Neural cell (in vitro differentiated cells): ENCODE data around the gene SLC16A1. TPM values are rescaled to one million over a fixed set of nuclear protein-coding genes. Genes with fewer than 3 reads are reported as not detected.

Experiments used
- H2AFZ ChIP-seq: fragments of 200-600, 300-800 bp; sonication (generic), shearing (Covaris generic); 2 replicates; pipeline ENCODE4 v1.6.0; 2014; ENCODE audit warnings: low read depth, mild to moderate bottlenecking, antibody characterized with exemption, low read length, moderate library complexity
- H3F3A ChIP-seq: fragments of 200-600 bp; shearing (Covaris generic); 2 replicates; pipeline ENCODE4 v1.6.1; 2016; ENCODE audit warnings: mild to moderate bottlenecking, moderate library complexity, mixed read lengths, antibody characterized with exemption, low read length; ENCODE audit not compliant: insufficient read depth, poor library complexity, severe bottlenecking
- H3K27ac ChIP-seq: fragments of 200-600, 300-800 bp; sonication (generic), shearing (Covaris generic); 2 replicates; pipeline ENCODE4 v1.5.1; 2014; ENCODE audit warnings: mild to moderate bottlenecking, low read length, moderate library complexity
- H3K27me3 ChIP-seq: fragments of 300-800, 200-600 bp; sonication (generic), shearing (Covaris generic); 2 replicates; pipeline ENCODE4 v1.6.0; 2014; ENCODE audit warnings: mild to moderate bottlenecking, low read depth, low read length, moderate library complexity; ENCODE audit not compliant: insufficient read depth
- H3K36me3 ChIP-seq: fragments of 300-800, 200-600 bp; sonication (generic), shearing (Covaris generic); 2 replicates; pipeline ENCODE4 v1.5.1; 2014; ENCODE audit warnings: mild to moderate bottlenecking, antibody characterized with exemption, low read length, moderate library complexity; ENCODE audit not compliant: insufficient read depth
- H3K4me2 ChIP-seq: fragments of 300-800, 200-600 bp; sonication (generic), shearing (Covaris generic); 2 replicates; pipeline ENCODE4 v1.6.0; 2014; ENCODE audit warnings: mild to moderate bottlenecking, low read length
- H3K4me3 ChIP-seq: fragments of 300-800, 200-600 bp; sonication (generic), shearing (Covaris generic); 2 replicates; pipeline ENCODE4 v1.5.1; 2014; ENCODE audit warnings: mild to moderate bottlenecking, low read length, moderate library complexity
- H3K79me2 ChIP-seq: fragments of 200-600 bp; shearing (Covaris generic); replicated peaks from 2 replicates; pipeline ENCODE4 v1.6.0; 2014; ENCODE audit warnings: mild to moderate bottlenecking, low read length, moderate library complexity; ENCODE audit not compliant: insufficient read depth
- H3K9ac ChIP-seq: fragments of 300-800, 200-600 bp; sonication (generic), shearing (Covaris generic); 2 replicates; pipeline ENCODE4 v1.6.1; 2016; ENCODE audit warnings: mild to moderate bottlenecking, low read length, mixed read lengths
- H3K9me2 ChIP-seq: fragments of 200-600 bp; shearing (Covaris generic); 2 replicates; pipeline ENCODE4 v1.6.1; 2016; ENCODE audit warnings: mild to moderate bottlenecking, low read length, mixed read lengths; ENCODE audit not compliant: insufficient read depth
- H3K9me3 ChIP-seq: fragments of 200-600, 300-800 bp; sonication (generic), shearing (Covaris generic); 2 replicates; pipeline ENCODE4 v1.6.1; 2016; ENCODE audit warnings: mild to moderate bottlenecking, mixed run types, low read length, moderate library complexity, mixed read lengths
- H4K20me1 ChIP-seq: fragments of 200-600 bp; shearing (Covaris generic); 2 replicates; pipeline ENCODE4 v1.6.1; 2016; ENCODE audit warnings: mild to moderate bottlenecking, mixed run types; ENCODE audit not compliant: insufficient read depth
- EP300 ChIP-seq: fragments of 450-650 bp; conservative IDR thresholded peaks from 2 replicates; pipeline ENCODE4 v1.6.1; 2014; ENCODE audit warnings: antibody characterized with exemption, mild to moderate bottlenecking, moderate library complexity; ENCODE audit not compliant: poor library complexity, severe bottlenecking
- EZH2 ChIP-seq: fragments of 200-600, 300-800 bp; shearing (Covaris generic), sonication (generic); IDR thresholded peaks from 2 replicates; pipeline ENCODE4 v1.6.1; 2014; ENCODE audit warnings: antibody characterized with exemption, low read length, borderline replicate concordance, mild to moderate bottlenecking; ENCODE audit not compliant: insufficient read depth, poor library complexity, severe bottlenecking
- MXI1 ChIP-seq: fragments of 450-650 bp; conservative IDR thresholded peaks from 2 replicates; pipeline ENCODE4 v1.6.1; 2014; ENCODE audit warnings: antibody characterized with exemption, mild to moderate bottlenecking; ENCODE audit not compliant: poor library complexity, severe bottlenecking
- POLR2AphosphoS5 ChIP-seq: IDR thresholded peaks from 2 replicates; pipeline ENCODE4 v1.6.1; 2012
- RAD21 ChIP-seq: fragments of 450-650 bp; conservative IDR thresholded peaks from 2 replicates; pipeline ENCODE4 v1.6.1; 2014; ENCODE audit warnings: antibody characterized with exemption, mild to moderate bottlenecking, moderate library complexity
- SMC3 ChIP-seq: fragments of 450-650 bp; conservative IDR thresholded peaks from 2 replicates; pipeline ENCODE4 v1.6.1; 2014; ENCODE audit warnings: antibody characterized with exemption, mild to moderate bottlenecking, moderate library complexity; ENCODE audit not compliant: poor library complexity
- TAF1 ChIP-seq: IDR thresholded peaks from 2 replicates; pipeline ENCODE4 v1.6.1; 2012; ENCODE audit warnings: low read depth
- polyA plus RNA-seq: library from polyadenylated mRNA; depleted of rRNA; stranded (reverse); fragments of >200 nt; gene quantifications from 2 replicates; pipeline ENCODE4 v1.2.3, GENCODE V29; 2014
- TF ChIP-seq, protein P1 (sequence below): fragments of 450-650 bp; IDR thresholded peaks from 2 replicates; pipeline ENCODE4 v1.5.1; 2014; ENCODE audit warnings: antibody characterized with exemption, mild to moderate bottlenecking, moderate library complexity; ENCODE audit not compliant: poor library complexity, severe bottlenecking
- TF ChIP-seq, protein P2 (sequence below): IDR thresholded peaks from 2 replicates; pipeline ENCODE4 v1.6.1; 2012; ENCODE audit warnings: borderline replicate concordance

SLC16A1 gene
- polyA plus RNA-seq, 1 donor from 2014 or later, result 18.6 TPM

DNA sequence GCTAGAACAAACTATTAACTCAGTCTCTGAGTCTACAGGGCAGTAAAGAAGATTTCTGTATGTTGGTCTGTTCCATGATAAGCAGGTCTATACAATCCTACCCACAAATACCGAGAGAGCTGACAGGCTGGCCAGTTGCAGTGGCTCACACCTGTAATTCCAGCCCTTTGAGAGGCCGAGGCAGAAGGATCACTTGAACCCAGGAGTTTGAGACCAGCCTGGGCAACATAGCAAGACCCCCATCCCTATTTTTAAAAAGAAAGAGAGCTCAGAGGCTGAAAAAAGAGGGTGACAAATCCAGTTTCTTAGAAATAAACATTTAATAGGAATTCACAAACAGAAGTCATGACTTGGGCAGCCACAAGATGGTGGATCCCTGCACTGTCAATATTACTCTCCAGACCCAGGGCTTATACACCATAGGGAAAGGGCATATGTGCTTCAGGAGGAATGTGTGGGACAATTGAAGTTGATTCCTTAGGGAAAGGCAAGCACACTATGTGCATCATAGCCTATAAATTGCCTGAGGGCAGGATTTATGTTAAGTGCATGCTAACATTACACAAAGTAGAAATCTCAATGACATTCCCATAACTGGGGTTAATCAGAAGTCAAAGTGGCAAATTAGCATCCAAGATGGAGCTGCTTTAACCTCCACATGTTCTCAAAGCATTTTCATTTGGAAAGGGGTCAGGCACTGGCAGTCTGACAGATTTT lies 66.8 kb downstream of the SLC16A1 start:
- H3K36me3 ChIP-seq, result no peaks in the 10 kb centered on the region
- no peak overlapping the region for H2AFZ ChIP-seq
- H3F3A ChIP-seq, result no peaks in the 10 kb centered on the region
- H3K9me3 ChIP-seq, result no peaks in the 10 kb centered on the region
- H3K27ac ChIP-seq, result no peak overlapping the region
- TF ChIP-seq, protein P1, sequence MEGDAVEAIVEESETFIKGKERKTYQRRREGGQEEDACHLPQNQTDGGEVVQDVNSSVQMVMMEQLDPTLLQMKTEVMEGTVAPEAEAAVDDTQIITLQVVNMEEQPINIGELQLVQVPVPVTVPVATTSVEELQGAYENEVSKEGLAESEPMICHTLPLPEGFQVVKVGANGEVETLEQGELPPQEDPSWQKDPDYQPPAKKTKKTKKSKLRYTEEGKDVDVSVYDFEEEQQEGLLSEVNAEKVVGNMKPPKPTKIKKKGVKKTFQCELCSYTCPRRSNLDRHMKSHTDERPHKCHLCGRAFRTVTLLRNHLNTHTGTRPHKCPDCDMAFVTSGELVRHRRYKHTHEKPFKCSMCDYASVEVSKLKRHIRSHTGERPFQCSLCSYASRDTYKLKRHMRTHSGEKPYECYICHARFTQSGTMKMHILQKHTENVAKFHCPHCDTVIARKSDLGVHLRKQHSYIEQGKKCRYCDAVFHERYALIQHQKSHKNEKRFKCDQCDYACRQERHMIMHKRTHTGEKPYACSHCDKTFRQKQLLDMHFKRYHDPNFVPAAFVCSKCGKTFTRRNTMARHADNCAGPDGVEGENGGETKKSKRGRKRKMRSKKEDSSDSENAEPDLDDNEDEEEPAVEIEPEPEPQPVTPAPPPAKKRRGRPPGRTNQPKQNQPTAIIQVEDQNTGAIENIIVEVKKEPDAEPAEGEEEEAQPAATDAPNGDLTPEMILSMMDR, result no peak
- TF ChIP-seq, protein P2, sequence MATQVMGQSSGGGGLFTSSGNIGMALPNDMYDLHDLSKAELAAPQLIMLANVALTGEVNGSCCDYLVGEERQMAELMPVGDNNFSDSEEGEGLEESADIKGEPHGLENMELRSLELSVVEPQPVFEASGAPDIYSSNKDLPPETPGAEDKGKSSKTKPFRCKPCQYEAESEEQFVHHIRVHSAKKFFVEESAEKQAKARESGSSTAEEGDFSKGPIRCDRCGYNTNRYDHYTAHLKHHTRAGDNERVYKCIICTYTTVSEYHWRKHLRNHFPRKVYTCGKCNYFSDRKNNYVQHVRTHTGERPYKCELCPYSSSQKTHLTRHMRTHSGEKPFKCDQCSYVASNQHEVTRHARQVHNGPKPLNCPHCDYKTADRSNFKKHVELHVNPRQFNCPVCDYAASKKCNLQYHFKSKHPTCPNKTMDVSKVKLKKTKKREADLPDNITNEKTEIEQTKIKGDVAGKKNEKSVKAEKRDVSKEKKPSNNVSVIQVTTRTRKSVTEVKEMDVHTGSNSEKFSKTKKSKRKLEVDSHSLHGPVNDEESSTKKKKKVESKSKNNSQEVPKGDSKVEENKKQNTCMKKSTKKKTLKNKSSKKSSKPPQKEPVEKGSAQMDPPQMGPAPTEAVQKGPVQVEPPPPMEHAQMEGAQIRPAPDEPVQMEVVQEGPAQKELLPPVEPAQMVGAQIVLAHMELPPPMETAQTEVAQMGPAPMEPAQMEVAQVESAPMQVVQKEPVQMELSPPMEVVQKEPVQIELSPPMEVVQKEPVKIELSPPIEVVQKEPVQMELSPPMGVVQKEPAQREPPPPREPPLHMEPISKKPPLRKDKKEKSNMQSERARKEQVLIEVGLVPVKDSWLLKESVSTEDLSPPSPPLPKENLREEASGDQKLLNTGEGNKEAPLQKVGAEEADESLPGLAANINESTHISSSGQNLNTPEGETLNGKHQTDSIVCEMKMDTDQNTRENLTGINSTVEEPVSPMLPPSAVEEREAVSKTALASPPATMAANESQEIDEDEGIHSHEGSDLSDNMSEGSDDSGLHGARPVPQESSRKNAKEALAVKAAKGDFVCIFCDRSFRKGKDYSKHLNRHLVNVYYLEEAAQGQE, result no peak
- TF ChIP-seq EZH2 (no peak), POLR2AphosphoS5 (no peak), TAF1 (no peak), EP300 (no peak), SMC3 (no peak), MXI1 (no peak), RAD21 (no peak)
- no peaks in the 10 kb centered on the region for H3K9me2 ChIP-seq
- H3K79me2 ChIP-seq, result no peaks in the 10 kb centered on the region
- no peak overlapping the region for H3K9ac ChIP-seq
- no peaks in the 10 kb centered on the region for H3K27me3 ChIP-seq
- H3K4me3 ChIP-seq, result no peak overlapping the region
- H4K20me1 ChIP-seq, result no peaks in the 10 kb centered on the region
- no peak overlapping the region for H3K4me2 ChIP-seq

DNA sequence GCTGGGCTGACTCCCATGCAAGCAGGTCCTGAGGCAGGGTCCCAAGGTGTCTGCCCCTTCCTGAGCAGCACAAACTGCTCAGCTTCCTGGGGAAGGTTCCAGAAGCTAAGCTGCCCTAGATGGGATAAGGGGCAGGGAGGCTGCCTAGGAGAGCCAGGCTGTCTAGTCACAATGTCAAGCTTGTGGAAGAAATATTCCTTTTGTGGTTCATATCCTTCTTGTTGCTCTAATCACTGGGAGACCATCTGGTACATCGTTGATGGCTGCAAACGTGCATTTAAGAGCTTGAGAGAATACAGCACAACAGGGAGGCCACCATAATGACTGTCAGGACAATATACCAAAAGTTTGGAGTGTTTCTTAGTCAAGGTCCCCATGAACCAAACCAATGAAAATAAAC lies 67.4 kb downstream of the SLC16A1 start:
- H3K9me2 ChIP-seq, result no peaks in the 10 kb centered on the region
- no peaks in the 10 kb centered on the region for H3K9me3 ChIP-seq
- no peak overlapping the region for H3K4me2 ChIP-seq
- TF ChIP-seq RAD21, result no peak
- TF ChIP-seq, protein P2, result no peak
- no peak for TF ChIP-seq EZH2
- TF ChIP-seq, protein P1, result no peak
- no peak for TF ChIP-seq MXI1
- TF ChIP-seq POLR2AphosphoS5, result no peak
- TF ChIP-seq SMC3, result no peak
- TF ChIP-seq TAF1, result no peak
- no peak for TF ChIP-seq EP300
- no peak overlapping the region for H3K9ac ChIP-seq
- H3F3A ChIP-seq, result no peaks in the 10 kb centered on the region
- no peaks in the 10 kb centered on the region for H3K79me2 ChIP-seq
- no peaks in the 10 kb centered on the region for H4K20me1 ChIP-seq
- H3K27me3 ChIP-seq, result no peaks in the 10 kb centered on the region
- no peak overlapping the region for H2AFZ ChIP-seq
- H3K4me3 ChIP-seq, result no peak overlapping the region
- H3K36me3 ChIP-seq, result no peaks in the 10 kb centered on the region
- H3K27ac ChIP-seq, result no peak overlapping the region
